Inferior parietal cortex (tissue), 1 donor: ENCODE data around the gene TMEM63A.
"Not testable (repeated sequence)": the region's sequence is repeated elsewhere in the genome, so short reads cannot be mapped to it uniquely, and the experiment has no call there.

Experiments used
- DNase-seq: peaks from one replicate; pipeline ENCODE4 v3.0.0-alpha.2; 2016; ENCODE audit errors: extremely low spot score

Gene TMEM63A

GRCh38 chr1:225881959-225882693 lies at the start of gene TMEM63A:
Gene TMEM63A (minus strand): TSS chr1:225882380. CDS start chr1:225877580, 4,800 bp downstream.
- DNase-seq: peak; percentile 90

- DNase-seq: no peak
Observed at GRCh38 chr1:225931270-225932136, 49.3 kb upstream of the TMEM63A start.

GRCh38 chr1:225930566-225930965 lies 48.4 kb upstream of the TMEM63A start:
- no peak for DNase-seq

- DNase-seq: not testable (repeated sequence)
Observed at GRCh38 chr1:225929462-225929861, 47.3 kb upstream of the TMEM63A start.

GRCh38 chr1:225928186-225929175 lies 46.3 kb upstream of the TMEM63A start:
- DNase-seq: peak; percentile 63

GRCh38 chr1:225926551-225927113 lies 44.5 kb upstream of the TMEM63A start:
- DNase-seq: no peak

GRCh38 chr1:225923692-225924555 lies 41.7 kb upstream of the TMEM63A start, which contains the start of gene PYCR2:
Gene PYCR2 (minus strand): TSS chr1:225924250. CDS start chr1:225924110, 140 bp downstream.
- peak; percentile 96 for DNase-seq

GRCh38 chr1:225923381-225923691 lies 41.2 kb upstream of the TMEM63A start:
- DNase-seq: no peak

- no peak for DNase-seq
Observed at GRCh38 chr1:225921734-225922709, 39.8 kb upstream of the TMEM63A start.

GRCh38 chr1:225919906-225920305 lies 37.7 kb upstream of the TMEM63A start:
- peak; percentile 85 for DNase-seq

- DNase-seq: no peak
Observed at GRCh38 chr1:225918280-225918679, 36.1 kb upstream of the TMEM63A start.

GRCh38 chr1:225917536-225917935 lies 35.4 kb upstream of the TMEM63A start:
- DNase-seq: no peak

GRCh38 chr1:225917101-225917500 lies 34.9 kb upstream of the TMEM63A start:
- DNase-seq: no peak

GRCh38 chr1:225915538-225915991 lies 33.4 kb upstream of the TMEM63A start:
- no peak for DNase-seq

GRCh38 chr1:225914947-225915346 lies 32.8 kb upstream of the TMEM63A start:
- DNase-seq: no peak

GRCh38 chr1:225914391-225914790 lies 32.2 kb upstream of the TMEM63A start:
- DNase-seq: no peak

GRCh38 chr1:225911191-225912130 lies 29.3 kb upstream of the TMEM63A start:
- peak; percentile 51 for DNase-seq

GRCh38 chr1:225909477-225909876 lies 27.3 kb upstream of the TMEM63A start:
- no peak for DNase-seq
